Mesenteric fat pad (tissue), 1 donor: ENCODE measurements around the gene LYSMD3. TPM values are rescaled to one million over a fixed set of nuclear protein-coding genes. Genes with fewer than 3 reads are reported as not detected.
A peak's percentile ranks its signal among the peaks of the same experiment; 100 is the strongest.
"Not testable (repeated sequence)": the region's sequence is repeated elsewhere in the genome, so short reads cannot be mapped to it uniquely, and the experiment has no call there.

Source experiments
- DNase-seq: peaks from one replicate; pipeline ENCODE4 v3.0.0-alpha.2; 2020; ENCODE audit warnings: low spot score
- long read RNA-seq: library from polyadenylated mRNA; unstranded; transcript quantifications from one replicate; pipeline ENCODE4 v2.0.0, GENCODE V29; 2020
- total RNA-seq: library from RNA; stranded (reverse); fragmentation: NEBNext Ultra II Directional; extraction: Animal tissue kit (Norgen Biotek cat#: 25700); gene quantifications from one replicate; pipeline ENCODE4 v1.2.1, GENCODE V29; 2021
- donor health status: DM: yes; HTN: yes; CAD: no.

LYSMD3 gene
- 20.1 TPM for total RNA-seq
- long read RNA-seq, full-length matches to known transcripts: 3 of 7 reads
- long read RNA-seq, partial matches to known transcripts: 0 of 7 reads
- long read RNA-seq, other reads (novel, unspliced or antisense): 4 of 7 reads

GRCh38 chr5:90529194-90529938 is at the start of gene LYSMD3:
LYSMD3 (minus strand) TSS chr5:90529584; CDS start chr5:90525289, 4,295 bp downstream.
- DNase-seq: peak; percentile 99

GRCh38 chr5:90576566-90576965 is 47.2 kb upstream of the LYSMD3 start:
- DNase-seq: not testable (repeated sequence)

GRCh38 chr5:90575712-90576111 is 46.3 kb upstream of the LYSMD3 start:
- no peak for DNase-seq

GRCh38 chr5:90571147-90571773 is 41.9 kb upstream of the LYSMD3 start:
- no peak for DNase-seq

GRCh38 chr5:90570034-90570433 is 40.6 kb upstream of the LYSMD3 start:
- no peak for DNase-seq

GRCh38 chr5:90569084-90569483 is 39.7 kb upstream of the LYSMD3 start:
- DNase-seq: no peak

GRCh38 chr5:90565491-90565890 is 36.1 kb upstream of the LYSMD3 start:
- no peak for DNase-seq

- no peak for DNase-seq
Measured at GRCh38 chr5:90563108-90563507, 33.7 kb upstream of the LYSMD3 start.

GRCh38 chr5:90562341-90562740 is 33.0 kb upstream of the LYSMD3 start:
- DNase-seq: no peak

- no peak for DNase-seq
Measured at GRCh38 chr5:90561766-90562165, 32.4 kb upstream of the LYSMD3 start.

GRCh38 chr5:90560771-90561170 is 31.4 kb upstream of the LYSMD3 start:
- DNase-seq: no peak

- no peak for DNase-seq
Measured at GRCh38 chr5:90558344-90559192, 29.2 kb upstream of the LYSMD3 start, which contains the start of gene ADGRV1. ADGRV1 (plus strand) TSS chr5:90558797; CDS start chr5:90558896, 99 bp downstream.

GRCh38 chr5:90557871-90558270 is 28.5 kb upstream of the LYSMD3 start:
- DNase-seq: no peak

GRCh38 chr5:90557391-90557790 is 28.0 kb upstream of the LYSMD3 start:
- DNase-seq: no peak

- DNase-seq: no peak
Measured at GRCh38 chr5:90555666-90556065, 26.3 kb upstream of the LYSMD3 start.

GRCh38 chr5:90554358-90555006 is 25.1 kb upstream of the LYSMD3 start:
- no peak for DNase-seq

- DNase-seq: no peak
Measured at GRCh38 chr5:90553711-90554110, 24.3 kb upstream of the LYSMD3 start.

GRCh38 chr5:90551376-90551775 is 22.0 kb upstream of the LYSMD3 start:
- no peak for DNase-seq

- no peak for DNase-seq
Measured at GRCh38 chr5:90550963-90551362, 21.6 kb upstream of the LYSMD3 start.

GRCh38 chr5:90549729-90550275 is 20.4 kb upstream of the LYSMD3 start:
- DNase-seq: no peak

GRCh38 chr5:90549223-90549622 is 19.8 kb upstream of the LYSMD3 start:
- no peak for DNase-seq
